GM19395 (cell line): Measurements from ENCODE around the gene HOXD13.

Experiments used
- ATAC-seq: cut with Tn5 transposase; IDR thresholded peaks from one replicate; pipeline ENCODE4 v1.9.1; 2021; ENCODE audit warnings: mild to moderate bottlenecking, moderate library complexity; ENCODE audit not compliant: unreplicated experiment

Gene HOXD13

DNA sequence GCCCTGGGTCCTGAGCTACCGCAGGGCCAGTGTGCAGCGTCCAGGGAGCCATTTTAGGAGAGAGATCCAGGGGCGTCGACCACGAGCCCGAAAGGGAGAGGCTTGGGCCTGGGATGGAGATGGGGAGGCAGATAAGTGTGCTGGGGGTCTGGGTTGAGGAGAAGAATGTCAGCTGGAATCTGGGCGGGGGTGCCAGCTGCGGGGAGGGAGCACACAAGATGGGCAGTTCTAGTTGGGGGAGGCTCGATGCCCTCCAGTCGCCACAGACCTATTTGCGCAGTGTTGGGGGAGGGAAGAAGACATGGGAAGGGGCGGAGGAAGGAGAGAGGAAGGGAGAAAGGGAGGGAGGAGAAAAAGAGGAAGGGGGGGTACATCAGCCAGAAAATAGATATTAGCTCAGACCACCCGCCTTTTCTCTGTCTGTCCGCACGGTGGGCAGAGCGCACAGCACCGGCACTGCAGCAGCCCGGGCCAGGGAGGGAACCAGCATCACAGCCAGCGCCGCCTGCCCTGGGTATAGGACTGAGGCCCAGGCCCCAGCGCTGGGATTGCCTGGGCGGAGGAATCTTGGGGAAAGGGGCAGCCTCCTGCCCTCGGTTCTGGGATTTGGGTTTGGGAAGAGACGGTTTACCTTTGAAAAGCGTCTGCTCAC is 12.7 kb downstream of the HOXD13 start:
- ATAC-seq, result no peak

DNA sequence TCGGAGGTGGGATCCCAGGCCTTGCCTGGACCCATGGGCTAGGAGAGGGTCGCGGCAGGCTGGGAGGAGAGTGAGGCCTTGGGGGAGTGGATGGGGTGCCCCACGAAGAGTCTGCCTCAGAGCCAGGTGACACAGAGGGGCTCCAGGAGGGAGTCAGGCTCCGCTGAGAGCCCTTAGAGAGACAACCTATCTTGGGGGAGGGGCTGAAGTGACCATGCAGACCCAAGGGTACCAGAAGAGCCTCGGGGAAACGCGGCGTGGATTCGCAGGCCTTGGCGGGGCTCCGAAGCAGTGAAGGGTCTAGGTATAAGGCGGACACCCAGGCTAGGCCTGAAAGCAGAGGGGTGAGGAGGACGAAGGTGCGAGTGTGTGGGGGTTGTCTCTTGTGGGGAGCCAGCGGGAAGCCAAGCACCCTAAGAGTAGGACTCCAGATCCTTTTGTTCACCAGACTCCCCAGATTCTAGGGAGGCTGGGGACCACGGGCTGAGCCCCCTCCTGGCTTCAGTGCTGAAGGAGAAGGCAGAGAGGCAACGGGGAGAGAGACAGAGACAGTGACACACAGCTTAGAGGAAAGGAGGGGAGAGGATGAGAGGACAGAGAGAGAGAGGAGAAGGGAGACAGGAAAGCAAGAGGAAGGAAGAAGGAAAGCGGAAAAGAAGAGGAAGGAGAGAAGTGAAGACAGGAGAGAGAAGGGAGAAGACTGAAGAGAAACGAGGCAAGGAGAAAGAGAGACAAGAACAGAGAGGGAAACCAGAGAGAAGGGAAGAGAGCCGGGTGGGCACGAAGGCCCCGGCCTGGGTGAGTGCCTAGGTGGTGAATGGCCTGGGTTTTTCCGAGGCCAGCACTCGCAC is 13.4 kb downstream of the HOXD13 start:
- no peak for ATAC-seq

DNA sequence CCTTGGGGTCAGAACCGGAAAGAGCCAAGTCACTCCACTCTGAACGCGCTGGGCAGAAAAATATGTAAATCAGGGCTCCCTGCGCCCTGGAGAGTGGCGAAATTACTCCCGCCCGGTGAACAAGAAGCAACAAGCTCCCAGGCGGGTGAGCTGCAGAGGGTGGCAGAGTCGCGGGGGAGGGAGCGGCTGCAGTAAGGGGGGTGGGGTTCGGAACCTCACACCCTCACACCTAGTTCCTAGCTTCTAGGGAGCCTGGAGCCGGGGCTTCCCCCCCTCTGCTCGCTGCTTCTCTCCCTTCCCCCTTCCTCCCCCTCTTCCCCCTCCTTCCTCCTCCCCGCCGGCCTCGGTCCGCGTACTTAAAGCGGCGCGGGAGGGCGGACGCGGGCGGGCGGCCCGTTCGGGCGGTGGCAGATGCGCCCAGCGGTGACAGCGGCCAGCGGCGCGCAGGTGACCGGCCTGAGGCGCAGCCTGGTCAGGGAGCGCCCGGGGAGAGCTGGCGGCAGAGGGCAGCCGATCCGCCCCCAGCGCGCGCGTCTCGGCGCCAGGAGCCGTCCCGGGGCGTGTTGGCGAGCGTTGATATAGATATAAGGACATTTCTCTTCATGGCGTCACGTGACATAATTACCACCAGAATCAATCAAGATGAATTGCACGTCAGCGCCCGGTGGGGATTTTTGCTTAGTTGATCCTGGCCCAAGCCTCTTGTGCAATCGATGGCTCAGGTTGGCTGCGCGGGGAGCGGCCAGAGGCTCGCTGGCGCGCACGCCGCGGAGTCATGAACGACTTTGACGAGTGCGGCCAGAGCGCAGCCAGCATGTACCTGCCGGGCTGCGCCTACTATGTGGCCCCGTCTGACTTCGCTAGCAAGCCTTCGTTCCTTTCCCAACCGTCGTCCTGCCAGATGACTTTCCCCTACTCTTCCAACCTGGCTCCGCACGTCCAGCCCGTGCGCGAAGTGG is 14.3 kb downstream of the HOXD13 start, which contains the start of gene HOXD11:
TSS of gene HOXD11 (plus strand) at position 700 of the 959 bp plus-strand sequence. CDS start at position 776, 76 bp downstream.
- ATAC-seq, result no peak

DNA sequence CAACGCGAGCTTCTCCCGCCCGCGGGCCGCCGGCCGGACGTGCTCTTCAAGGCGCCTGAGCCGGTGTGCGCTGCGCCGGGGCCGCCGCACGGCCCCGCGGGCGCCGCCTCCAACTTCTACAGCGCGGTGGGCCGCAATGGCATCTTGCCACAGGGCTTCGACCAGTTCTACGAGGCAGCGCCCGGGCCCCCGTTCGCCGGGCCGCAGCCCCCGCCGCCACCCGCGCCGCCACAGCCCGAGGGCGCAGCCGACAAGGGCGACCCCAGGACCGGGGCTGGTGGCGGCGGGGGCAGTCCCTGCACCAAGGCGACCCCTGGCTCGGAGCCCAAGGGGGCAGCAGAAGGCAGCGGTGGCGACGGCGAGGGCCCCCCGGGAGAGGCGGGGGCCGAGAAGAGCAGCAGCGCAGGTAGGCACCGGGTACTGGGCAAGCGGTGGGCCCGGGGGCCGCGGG is 15.2 kb downstream of the HOXD13 start:
- ATAC-seq, result no peak

DNA sequence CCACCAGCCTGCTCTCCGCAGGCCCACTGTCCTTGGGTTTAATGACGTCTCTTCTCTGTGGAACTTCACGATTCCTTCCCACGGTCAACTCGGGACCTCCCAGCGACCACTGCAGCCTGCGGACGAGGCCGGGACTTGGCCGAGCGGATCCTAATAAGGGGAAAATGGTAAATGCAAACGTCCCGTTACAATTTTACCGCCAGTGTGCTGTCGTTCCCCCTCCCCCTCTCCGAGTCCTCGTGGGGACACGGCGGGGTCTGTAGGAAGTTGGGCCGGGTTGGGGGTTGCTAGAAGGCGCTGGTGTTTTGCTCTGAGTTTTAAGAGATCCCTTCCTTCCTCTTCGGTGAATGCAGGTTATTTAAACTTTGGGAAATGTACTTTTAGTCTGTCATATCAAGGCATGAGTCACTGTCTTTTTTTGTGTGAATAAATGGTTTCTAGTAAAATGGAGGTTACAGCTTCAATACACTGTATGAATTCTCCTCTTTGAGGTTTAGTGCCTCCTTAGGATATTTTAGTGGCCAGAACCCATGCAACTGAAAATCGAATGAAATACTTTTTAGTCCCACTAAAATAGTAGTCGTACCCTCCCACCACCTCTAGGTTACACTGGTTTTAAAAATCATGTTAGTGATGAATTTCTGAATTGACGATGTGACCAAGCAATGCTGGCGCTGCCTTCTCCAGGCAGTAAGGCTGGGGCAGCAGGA is 16.8 kb downstream of the HOXD13 start:
- no peak for ATAC-seq

DNA sequence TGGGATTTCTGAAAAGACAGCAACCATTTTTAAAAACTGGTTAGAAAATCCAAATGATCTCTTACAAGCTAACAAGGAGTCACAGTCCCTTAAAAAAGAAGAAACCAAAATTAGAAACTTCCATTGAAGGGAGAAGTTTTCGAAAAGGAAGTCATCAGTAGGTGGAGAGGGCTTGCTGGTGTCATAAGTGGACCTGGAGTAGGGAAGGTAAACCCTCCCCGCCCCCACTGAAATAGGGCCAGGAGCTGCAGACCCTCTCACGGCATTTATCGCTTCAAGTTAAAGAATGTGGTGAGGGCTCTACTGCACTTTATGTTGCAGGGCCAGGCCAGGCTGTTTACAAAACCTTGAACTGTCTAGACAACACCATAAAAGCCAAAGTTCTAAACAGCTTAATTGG is 17.4 kb downstream of the HOXD13 start:
- no peak for ATAC-seq

DNA sequence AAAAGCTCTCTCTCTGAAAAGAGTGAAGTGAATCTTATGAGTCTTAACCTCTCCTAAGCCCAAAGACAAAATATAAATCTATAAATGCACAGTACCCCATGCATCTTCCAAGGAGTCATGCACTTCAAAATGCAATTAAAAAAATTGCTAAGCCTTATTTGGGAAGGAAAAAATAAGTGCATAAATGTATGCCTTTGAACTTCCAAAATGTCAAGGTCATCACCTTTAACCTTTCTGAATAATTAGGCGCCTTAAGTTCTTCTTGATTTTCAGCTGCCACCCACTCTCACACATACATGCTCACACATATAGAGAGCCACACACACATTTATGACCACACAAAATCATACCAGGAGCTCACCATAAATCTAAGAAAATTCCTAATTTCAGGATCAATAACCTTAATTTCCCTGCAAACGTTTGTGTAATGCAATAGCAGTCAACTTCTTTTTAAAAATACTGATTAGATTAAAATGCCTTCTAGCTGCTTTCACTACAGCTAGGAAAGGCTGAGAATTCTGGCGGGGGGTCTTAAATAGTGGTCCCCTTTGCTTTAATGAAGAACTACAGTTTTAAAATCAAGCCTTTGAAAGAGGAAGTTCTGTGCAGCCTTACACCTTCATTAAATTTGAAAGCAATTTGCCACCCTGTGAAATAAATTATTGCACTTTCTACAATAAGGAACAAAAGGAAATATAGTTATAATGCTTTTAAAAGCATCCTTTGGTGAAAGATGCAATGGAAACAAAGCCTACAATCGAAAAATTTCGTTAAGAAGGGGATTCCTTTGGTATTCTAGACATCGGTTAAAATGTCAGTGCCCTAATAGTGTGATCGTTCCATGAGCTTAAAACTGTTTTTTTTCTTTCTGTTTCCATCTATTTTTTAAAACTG is 18.1 kb downstream of the HOXD13 start:
- no peak for ATAC-seq

DNA sequence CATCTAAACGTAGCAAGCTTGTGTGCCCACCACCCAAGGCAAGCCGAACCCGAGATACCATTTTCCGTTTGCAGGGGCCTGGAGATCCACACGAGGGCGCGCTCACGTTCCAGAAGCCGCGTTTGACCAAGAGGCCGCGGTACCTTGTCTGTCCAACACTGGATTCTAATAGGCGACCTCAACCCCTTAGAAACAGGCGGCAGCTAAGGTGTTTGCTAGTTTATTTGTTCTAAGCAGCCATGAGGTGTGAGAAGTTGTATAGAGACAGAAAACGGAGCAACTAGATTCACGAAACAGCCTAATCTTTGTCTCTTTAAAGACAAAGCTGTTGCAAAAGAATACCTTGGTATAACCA is 18.8 kb downstream of the HOXD13 start:
- ATAC-seq, result no peak

DNA sequence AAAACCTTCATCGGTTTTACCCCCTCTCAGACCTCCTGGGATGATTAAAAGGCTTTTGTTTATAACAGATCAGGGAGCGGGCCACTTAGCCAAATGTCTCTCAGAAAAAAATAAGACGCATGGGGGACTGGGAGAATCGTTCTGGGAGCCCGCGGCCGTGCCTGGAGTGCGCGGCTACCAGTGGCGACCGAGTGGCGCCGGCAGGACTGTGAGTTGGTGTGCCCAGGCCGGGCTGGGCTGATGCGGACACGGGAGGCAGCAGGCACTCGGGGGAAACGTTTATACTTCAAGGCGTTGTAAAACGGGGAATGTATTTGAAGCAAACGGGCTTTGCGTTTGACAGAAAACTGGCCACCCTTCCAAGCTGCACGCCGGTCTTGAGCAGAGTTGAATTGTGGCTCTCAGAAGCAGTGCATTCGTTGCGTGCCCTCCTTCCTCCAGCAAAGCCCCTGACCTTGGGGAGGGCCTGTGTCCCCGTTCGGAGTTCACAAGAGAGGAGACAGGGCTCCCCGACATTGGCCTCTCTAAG is 19.4 kb downstream of the HOXD13 start:
- no peak for ATAC-seq

DNA sequence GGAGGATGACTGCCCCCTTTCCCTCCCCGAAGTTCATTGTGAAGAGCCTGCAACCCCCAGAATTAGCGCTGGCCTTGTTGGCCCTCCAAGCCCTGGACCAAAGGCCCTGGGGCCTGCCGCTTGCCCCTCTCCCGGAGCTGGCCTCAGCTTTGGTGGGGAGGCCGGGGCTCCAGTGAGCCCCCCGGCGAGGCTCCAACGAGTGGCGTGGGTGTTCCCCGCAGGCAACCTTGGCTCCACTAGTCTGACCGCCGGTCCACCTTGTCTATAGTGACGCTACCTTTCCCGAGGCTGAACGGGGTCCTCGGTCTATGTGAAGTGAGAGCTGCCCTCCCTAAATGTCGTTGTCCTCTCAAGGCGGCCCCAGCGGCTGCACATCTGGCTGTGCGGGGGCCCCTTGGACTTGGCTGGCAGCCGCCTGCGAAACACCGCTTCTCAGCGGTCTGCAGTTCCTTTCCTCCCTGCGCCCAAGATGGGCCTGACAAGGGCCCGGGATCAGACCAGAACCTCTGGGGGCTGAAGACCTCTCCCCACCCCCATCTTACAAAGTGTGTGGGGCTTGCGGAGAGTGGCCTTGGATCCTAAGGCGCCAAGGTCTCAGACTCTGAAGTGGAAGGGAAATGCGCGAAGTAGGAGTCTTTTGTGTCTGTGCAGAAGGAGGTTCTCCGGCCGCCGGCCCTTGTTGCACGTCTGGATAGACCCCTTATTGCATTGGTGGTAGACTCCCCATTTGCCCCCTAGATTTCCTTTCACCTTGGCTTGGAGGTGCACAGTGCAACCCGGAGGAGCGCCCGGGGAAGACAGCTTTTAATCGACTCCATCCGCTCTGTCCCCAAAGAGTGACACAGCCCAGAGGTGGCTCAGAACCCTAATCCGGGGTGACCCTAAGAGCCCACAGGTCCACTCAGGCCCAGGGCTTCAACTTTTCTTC is 20.1 kb downstream of the HOXD13 start:
- ATAC-seq, result no peak

DNA sequence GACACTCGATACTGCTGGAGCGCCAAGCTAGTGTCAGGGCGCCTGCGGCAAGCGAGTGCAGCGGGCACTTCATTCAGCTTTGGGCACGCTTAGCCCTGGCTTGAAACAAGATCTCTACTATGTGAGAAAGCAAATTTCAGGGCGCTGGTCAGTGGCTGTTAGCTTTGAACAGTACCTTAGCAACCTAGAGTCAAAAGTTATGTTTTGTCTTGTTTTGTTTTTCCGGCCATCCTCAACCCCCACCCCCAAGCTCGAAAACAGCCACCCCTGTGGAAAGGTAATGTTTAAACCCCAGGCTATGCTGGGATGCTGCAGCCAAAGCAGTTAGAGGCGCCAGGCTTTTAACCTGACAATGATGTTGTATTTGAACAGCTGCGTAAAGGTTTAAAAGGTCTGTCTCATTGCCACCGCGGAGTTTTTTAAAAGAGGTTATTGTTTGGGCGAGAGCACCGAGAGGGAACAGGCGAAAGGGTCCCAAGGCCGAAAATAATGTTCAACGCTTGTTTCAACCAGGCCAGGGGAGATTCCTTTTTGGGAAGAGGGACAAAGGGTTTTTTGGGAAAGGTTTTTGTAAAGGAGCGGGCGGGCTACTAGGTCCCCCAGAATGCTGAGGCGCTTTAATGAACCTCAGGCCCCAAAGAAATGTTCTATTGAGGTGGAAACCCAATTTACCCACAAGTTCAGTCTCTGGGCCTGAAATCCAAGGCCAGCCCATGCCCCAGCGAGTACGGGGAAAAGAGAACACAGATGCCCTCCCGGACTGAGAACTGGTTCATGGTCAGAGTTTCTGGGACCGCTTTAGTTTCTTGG is 21.8 kb downstream of the HOXD13 start:
- ATAC-seq, result no peak

DNA sequence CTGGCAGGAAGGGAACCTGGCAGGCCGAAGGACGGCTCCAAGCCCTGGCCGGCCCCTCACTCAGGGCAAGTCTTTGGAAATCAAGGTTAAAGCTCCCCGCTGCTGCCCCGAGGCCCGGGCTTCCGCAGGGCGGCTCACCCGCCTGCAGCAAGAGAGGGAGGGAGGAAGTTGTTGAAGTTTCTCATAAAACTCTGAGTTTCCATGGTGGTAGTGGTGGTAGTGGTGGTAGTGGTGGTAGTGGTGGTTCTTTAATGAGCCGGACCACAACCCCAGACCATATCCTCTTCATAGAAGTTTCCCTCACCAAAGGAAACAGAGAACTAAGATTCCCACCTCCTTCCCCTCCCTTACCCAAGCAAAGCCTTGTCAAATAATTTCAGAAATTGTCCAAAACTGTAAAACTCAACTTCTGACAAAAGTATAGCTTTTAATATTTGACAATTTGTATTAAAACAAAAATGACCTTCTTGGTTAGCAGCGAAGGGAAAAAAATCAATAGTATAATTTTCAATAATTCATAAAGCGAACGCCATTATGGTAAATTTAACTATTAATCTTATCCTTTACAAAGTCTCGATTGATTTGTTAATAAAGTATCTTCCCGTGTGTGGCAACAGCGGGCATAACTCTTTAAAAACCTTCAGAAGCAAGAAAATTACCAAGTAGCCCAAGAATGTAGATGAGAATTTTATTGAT is 22.6 kb downstream of the HOXD13 start:
- ATAC-seq, result no peak

DNA sequence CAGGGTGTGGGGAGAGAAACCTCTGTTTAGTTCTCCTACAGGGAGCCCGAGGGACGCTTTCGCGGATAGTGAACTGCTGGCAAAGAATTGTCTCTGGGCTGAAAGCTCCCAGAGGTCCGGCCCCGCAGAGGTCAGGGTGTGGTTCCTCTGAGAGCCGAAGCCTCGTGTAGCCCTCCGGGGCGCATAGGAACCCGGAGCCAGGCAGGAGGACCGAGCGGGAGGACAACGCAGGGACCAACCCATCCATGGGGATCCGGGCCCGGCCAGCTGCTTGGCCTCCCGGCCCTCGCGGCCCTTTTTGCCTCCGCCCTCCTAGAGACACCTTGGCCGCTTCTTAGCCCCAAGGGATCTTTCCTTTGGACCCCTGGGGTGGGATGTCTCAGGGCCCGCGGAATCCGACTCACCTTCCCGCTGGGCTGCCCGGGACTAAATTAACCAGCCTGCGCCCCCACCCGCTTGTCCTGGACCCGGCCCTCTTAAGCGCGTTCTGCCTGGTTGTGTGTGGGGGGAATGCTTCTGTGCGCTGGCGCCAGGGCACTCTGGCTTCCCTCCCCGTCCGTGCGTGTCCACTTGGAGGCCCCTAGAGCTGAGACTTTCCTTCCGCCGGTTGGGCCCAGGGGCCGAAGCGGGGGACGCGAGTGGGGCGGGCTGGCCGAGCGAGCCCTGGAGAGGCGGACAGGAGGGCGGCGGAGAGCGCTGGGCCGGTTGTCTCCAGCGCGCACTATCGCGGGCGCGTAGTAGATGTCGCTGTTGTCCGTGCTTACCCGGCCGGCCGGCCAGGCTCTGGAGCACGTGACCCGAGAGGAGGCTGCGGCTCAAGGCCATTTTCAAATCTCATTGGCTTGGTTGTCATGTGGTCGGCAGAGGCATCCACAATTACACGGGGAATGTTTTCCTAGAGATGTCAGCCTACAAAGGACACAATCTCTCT is 23.6 kb downstream of the HOXD13 start, which contains the start of gene HOXD10:
TSS of gene HOXD10 (plus strand) at position 896 of the 931 bp plus-strand sequence. CDS start 56 bp downstream, outside the sequence.
- no peak for ATAC-seq

DNA sequence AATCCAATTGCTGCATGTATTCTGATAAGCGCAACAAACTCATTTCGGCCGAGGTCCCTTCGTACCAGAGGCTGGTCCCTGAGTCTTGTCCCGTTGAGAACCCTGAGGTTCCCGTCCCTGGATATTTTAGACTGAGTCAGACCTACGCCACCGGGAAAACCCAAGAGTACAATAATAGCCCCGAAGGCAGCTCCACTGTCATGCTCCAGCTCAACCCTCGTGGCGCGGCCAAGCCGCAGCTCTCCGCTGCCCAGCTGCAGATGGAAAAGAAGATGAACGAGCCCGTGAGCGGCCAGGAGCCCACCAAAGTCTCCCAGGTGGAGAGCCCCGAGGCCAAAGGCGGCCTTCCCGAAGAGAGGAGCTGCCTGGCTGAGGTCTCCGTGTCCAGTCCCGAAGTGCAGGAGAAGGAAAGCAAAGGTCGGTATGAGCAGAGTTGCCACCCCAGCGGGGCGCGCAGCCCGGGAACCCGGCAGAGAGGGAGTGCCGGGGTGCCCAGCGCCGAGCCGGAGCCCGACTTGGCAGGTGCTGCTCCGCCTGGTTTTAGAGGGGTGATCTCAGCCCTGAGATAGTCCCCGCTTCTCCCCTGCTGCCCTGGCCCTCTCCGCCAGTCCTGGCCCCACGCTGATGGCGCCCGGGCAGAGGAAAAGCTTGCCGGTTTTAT is 24.8 kb downstream of the HOXD13 start:
- ATAC-seq, result no peak

DNA sequence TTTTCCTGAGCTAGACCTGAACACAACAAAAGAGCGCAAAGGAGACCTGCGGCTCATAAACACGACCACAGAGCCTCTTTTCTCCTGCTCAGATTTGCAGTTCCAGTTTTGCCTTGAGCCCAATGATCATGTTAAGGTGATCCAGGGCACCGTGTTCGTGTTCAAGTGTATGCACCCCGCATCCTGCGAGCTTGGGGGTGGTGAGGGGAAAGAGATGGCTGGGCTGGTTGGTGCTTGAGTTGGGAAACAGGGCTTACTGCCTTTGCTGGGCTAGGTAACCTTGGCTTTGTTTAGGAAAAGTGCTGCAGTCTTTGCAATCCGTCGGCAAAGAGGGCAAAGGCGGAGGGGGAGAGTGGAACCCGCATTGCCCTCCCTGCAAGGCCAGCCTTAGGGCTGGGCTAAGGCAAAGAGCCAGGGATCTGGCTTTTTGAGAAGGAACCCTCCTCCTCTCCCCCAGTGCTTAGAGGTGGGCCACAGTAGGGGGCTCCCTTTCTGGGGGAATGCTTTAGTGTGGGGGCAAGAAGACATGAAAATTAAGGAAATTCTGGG is 25.4 kb downstream of the HOXD13 start:
- ATAC-seq, result no peak
